Neural crest cell (in vitro differentiated cells): Measurements from ENCODE around the gene DLX1. TPM values are rescaled to one million over a fixed set of nuclear protein-coding genes. Genes with fewer than 3 reads are reported as not detected.

Experiments
- DNase-seq: peaks from one replicate; pipeline ENCODE4 v3.0.0; 2021; ENCODE audit warnings: low read depth, mixed read lengths, low spot score
- H3K27ac Mint-ChIP-seq: one replicate; pipeline ENCODE4 v1.8.0; 2021; ENCODE audit warnings: mild to moderate bottlenecking, mixed read lengths; ENCODE audit not compliant: unreplicated experiment
- H3K27me3 Mint-ChIP-seq: 2 replicates; pipeline ENCODE4 v1.8.0; 2021; ENCODE audit warnings: low read depth, mild to moderate bottlenecking, mixed read lengths
- H3K36me3 Mint-ChIP-seq: 2 replicates; pipeline ENCODE4 v1.8.0; 2021; ENCODE audit warnings: low read depth, mild to moderate bottlenecking, mixed read lengths
- H3K4me1 Mint-ChIP-seq: 2 replicates; pipeline ENCODE4 v1.8.0; 2021; ENCODE audit warnings: mixed read lengths
- H3K4me3 Mint-ChIP-seq: one replicate; pipeline ENCODE4 v1.8.0; 2021; ENCODE audit warnings: mild to moderate bottlenecking, mixed read lengths
- H3K9me3 Mint-ChIP-seq: 2 replicates; pipeline ENCODE4 v1.8.0; 2021; ENCODE audit warnings: mixed read lengths
- total RNA-seq: library from RNA; stranded (reverse); gene quantifications from 2 replicates; pipeline ENCODE4 v1.2.1, GENCODE V29; 2021
- TF ChIP-seq, protein P1 (sequence below): fragments of 200-600 bp; sonication (generic); conservative IDR thresholded peaks from 2 replicates; pipeline ENCODE4 v1.5.0; 2021; ENCODE audit warnings: antibody characterized with exemption, mild to moderate bottlenecking

The DLX1 gene
- total RNA-seq, 1 donor from 2014 or later: 48.9 TPM

GRCh38 chr2:172116107-172116506 lies 30.8 kb downstream of the DLX1 start:
- H3K27ac Mint-ChIP-seq: no peak overlapping the region
- no peaks in the 10 kb centered on the region for H3K4me1 Mint-ChIP-seq
- TF ChIP-seq, protein P1, sequence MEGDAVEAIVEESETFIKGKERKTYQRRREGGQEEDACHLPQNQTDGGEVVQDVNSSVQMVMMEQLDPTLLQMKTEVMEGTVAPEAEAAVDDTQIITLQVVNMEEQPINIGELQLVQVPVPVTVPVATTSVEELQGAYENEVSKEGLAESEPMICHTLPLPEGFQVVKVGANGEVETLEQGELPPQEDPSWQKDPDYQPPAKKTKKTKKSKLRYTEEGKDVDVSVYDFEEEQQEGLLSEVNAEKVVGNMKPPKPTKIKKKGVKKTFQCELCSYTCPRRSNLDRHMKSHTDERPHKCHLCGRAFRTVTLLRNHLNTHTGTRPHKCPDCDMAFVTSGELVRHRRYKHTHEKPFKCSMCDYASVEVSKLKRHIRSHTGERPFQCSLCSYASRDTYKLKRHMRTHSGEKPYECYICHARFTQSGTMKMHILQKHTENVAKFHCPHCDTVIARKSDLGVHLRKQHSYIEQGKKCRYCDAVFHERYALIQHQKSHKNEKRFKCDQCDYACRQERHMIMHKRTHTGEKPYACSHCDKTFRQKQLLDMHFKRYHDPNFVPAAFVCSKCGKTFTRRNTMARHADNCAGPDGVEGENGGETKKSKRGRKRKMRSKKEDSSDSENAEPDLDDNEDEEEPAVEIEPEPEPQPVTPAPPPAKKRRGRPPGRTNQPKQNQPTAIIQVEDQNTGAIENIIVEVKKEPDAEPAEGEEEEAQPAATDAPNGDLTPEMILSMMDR: no peak

DNA sequence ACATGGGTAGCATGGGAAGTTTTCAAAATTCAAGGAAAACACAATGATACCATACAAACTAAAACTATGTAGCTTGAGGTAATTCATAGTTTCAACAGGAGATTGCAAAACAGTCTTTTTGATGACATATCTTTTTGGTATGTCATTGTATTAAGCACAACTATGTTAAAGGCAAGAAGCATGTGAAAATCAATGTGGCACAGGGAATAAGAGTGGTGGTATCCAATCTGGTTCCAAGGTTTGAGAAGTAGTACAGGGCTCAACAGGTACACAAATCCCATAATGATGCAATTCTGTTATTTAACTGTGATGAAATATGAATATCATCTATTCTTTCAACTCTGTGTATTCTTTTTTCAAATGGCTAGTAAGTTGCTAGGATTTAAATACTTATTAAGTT lies 33.8 kb downstream of the DLX1 start:
- peaks cover 2% of the 10 kb centered on the region for H3K27me3 Mint-ChIP-seq
- no peak overlapping the region for H3K4me3 Mint-ChIP-seq
- DNase-seq: no peak
- no peaks in the 10 kb centered on the region for H3K9me3 Mint-ChIP-seq
- H3K4me1 Mint-ChIP-seq: no peaks in the 10 kb centered on the region
- no peaks in the 10 kb centered on the region for H3K36me3 Mint-ChIP-seq
- no peak overlapping the region for H3K27ac Mint-ChIP-seq
- TF ChIP-seq, protein P1: no peak

More at GRCh38 chr2:172116107-172116506, 30.8 kb downstream of the DLX1 start:
- Mint-ChIP-seq H3K9me3 (no peaks in the 10 kb centered on the region), H3K4me3 (no peak overlapping the region), H3K27me3 (peaks cover 2% of the 10 kb centered on the region), H3K36me3 (no peaks in the 10 kb centered on the region)
- no peak for DNase-seq

DNA sequence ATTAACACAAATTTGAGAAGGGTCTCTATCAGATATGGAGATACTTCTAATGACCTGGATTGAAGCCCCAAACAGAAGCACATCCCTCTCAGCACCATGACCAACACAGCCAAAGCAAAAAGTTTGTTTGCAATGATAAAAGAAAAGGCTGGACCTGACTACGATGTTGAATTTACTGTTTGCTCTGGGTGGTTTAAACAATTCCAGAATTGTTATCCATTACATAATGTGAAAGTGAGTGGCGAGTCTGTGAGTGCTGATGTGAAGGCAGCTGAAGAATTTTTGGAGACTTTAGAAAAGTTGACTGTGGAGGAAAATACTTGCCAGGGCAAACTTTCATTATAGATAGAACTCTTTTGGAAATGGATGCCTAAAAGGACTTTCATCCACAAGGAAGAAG lies 34.8 kb downstream of the DLX1 start:
- H3K36me3 Mint-ChIP-seq: no peaks in the 10 kb centered on the region
- DNase-seq: no peak
- no peaks in the 10 kb centered on the region for H3K4me1 Mint-ChIP-seq
- no peak overlapping the region for H3K27ac Mint-ChIP-seq
- no peaks in the 10 kb centered on the region for H3K9me3 Mint-ChIP-seq
- TF ChIP-seq, protein P1: no peak
- no peak overlapping the region for H3K4me3 Mint-ChIP-seq
- peaks cover 2% of the 10 kb centered on the region for H3K27me3 Mint-ChIP-seq

DNA sequence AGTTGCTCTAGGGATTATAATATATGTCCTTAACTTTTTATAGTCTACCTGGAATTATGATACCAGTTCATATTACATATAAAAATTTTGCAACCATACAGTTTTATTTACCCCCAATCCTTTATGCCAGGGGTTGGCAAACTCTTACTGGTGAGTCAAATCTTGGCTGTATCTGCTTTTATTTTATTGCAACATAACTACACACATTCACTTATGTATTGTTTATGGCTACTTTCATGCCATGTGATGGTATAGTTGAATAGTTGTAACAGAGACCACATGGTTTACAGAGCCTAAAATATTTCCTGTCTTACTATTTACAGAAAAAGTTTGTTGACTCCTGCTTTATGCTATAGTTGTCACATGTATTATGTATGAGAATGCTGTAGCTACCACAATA lies 43.2 kb downstream of the DLX1 start:
- no peaks in the 10 kb centered on the region for H3K27me3 Mint-ChIP-seq
- peaks cover 6% of the 10 kb centered on the region for H3K9me3 Mint-ChIP-seq
- no peak overlapping the region for H3K27ac Mint-ChIP-seq
- no peak overlapping the region for H3K4me3 Mint-ChIP-seq
- peaks cover 14% of the 10 kb centered on the region for H3K4me1 Mint-ChIP-seq
- no peaks in the 10 kb centered on the region for H3K36me3 Mint-ChIP-seq
- TF ChIP-seq, protein P1: no peak
- no peak for DNase-seq

DNA sequence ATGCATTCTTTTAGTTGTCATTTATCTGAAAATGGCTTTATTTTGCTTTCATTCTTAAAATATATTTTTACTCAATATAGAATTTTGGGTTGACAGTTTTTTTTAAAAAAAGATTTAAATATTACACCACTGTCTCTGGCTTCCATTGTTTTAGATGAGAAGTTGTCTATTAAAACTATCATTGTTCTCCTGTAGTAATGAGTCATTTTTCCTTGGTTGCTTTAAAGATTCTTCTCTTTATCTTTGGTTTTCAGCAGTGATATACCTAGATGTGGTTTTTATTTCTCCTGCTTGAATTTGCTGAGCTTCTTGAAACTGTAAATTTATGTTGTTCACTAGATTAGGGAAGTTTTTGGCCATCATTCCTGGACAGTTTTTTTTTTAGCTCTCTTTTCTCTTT lies 44.1 kb downstream of the DLX1 start:
- TF ChIP-seq, protein P1: no peak
- Mint-ChIP-seq H3K27me3 (peaks cover 6% of the 10 kb centered on the region), H3K9me3 (peaks cover 6% of the 10 kb centered on the region), H3K4me3 (no peak overlapping the region), H3K27ac (no peak overlapping the region), H3K4me1 (peaks cover 14% of the 10 kb centered on the region), H3K36me3 (no peaks in the 10 kb centered on the region)
- no peak for DNase-seq
